ENCODE measurements around the gene TUBB4A. TPM values are rescaled to one million over a fixed set of nuclear protein-coding genes. Genes with fewer than 3 reads are reported as not detected.

The TUBB4A gene
- polyA plus RNA-seq, 4 donors, result 30.5 to 46.4 (median 35.2) TPM

GRCh38 chr19:6448045-6448444, 54.1 kb downstream of the TUBB4A start:
- DNase-seq (ENCODE audit: low read depth in 4 of 4, low spot score in 3 of 4), result no peak

- DNase-seq (ENCODE audit: low read depth in 4 of 4, low spot score in 3 of 4), result no peak
Measured at GRCh38 chr19:6446452-6446851, 55.7 kb downstream of the TUBB4A start.

Other genes starting within 250 kb of the TUBB4A start
- 100 to 1,000 TPM in 1 of 4 donors, 10 to 100 TPM in 3; 79.8 to 121 (median 86.5) TPM for gene MLLT1, start 222.3 kb downstream of the TUBB4A start, polyA plus RNA-seq (ENCODE audit: insufficient read length in 4 of 4)
- gene ACER1, start 168.7 kb downstream of the TUBB4A start, polyA plus RNA-seq (ENCODE audit: insufficient read length in 4 of 4), result under 1 TPM in 2 of 4 donors, not detected in 2; 0.14 to 0.18 TPM
- 10 to 100 TPM; 57.8 to 77.1 (median 63.4) TPM for gene CLPP, start 140.8 kb downstream of the TUBB4A start, polyA plus RNA-seq (ENCODE audit: insufficient read length in 4 of 4)
- 100 to 1,000 TPM in 1 of 4 donors, 10 to 100 TPM in 3; 41.7 to 107 (median 53.5) TPM for gene ALKBH7, start 129.5 kb downstream of the TUBB4A start, polyA plus RNA-seq (ENCODE audit: insufficient read length in 4 of 4)
- 1 to 10 TPM; 2.2 to 2.9 (median 2.6) TPM for gene PSPN, start 126.4 kb downstream of the TUBB4A start, polyA plus RNA-seq (ENCODE audit: insufficient read length in 4 of 4)
- gene GTF2F1, start 109.1 kb downstream of the TUBB4A start, polyA plus RNA-seq (ENCODE audit: insufficient read length in 4 of 4), result 100 to 1,000 TPM in 1 of 4 donors, 10 to 100 TPM in 3; 85.2 to 111 (median 90.7) TPM
- 100 to 1,000 TPM; 283 to 338 (median 293) TPM for gene KHSRP, start 77.5 kb downstream of the TUBB4A start, polyA plus RNA-seq (ENCODE audit: insufficient read length in 4 of 4)
- gene SLC25A41, start 68.5 kb downstream of the TUBB4A start, polyA plus RNA-seq (ENCODE audit: insufficient read length in 4 of 4), result under 1 TPM; 0.30 to 0.93 (median 0.37) TPM
- gene SLC25A23, start 42.5 kb downstream of the TUBB4A start, polyA plus RNA-seq (ENCODE audit: insufficient read length in 4 of 4), result 10 to 100 TPM; 72.6 to 90.6 (median 74.8) TPM
- 10 to 100 TPM; 30.9 to 43.0 (median 31.3) TPM for gene CRB3, start 38.0 kb downstream of the TUBB4A start, polyA plus RNA-seq (ENCODE audit: insufficient read length in 4 of 4)
- 10 to 100 TPM; 37.5 to 43.4 (median 39.3) TPM for gene DENND1C, start 20.5 kb downstream of the TUBB4A start, polyA plus RNA-seq (ENCODE audit: insufficient read length in 4 of 4)
- under 1 TPM; 0.17 to 0.53 (median 0.35) TPM for gene TNFSF9, start 28.7 kb upstream of the TUBB4A start, polyA plus RNA-seq (ENCODE audit: insufficient read length in 4 of 4)
- under 1 TPM in 1 of 4 donors, not detected in 3; 0.18 TPM for gene CD70, start 88.8 kb upstream of the TUBB4A start, polyA plus RNA-seq (ENCODE audit: insufficient read length in 4 of 4)
- under 1 TPM; 0.06 to 0.07 (median 0.06) TPM for gene TNFSF14, start 167.9 kb upstream of the TUBB4A start, polyA plus RNA-seq (ENCODE audit: insufficient read length in 4 of 4)
- gene C3, start 218.3 kb upstream of the TUBB4A start, polyA plus RNA-seq (ENCODE audit: insufficient read length in 4 of 4), result 10 to 100 TPM; 21.4 to 24.9 (median 21.9) TPM
- 10 to 100 TPM; 68.3 to 75.0 (median 71.2) TPM for gene GPR108, start 235.3 kb upstream of the TUBB4A start, polyA plus RNA-seq (ENCODE audit: insufficient read length in 4 of 4)
- gene TRIP10, start 237.4 kb upstream of the TUBB4A start, polyA plus RNA-seq (ENCODE audit: insufficient read length in 4 of 4), result 10 to 100 TPM; 46.3 to 64.1 (median 57.8) TPM